HG03280 (cell line): ENCODE results near the gene COPG1.
A peak's percentile ranks its signal among the peaks of the same experiment; 100 is the strongest.
"Not testable (repeated sequence)": the region's sequence is repeated elsewhere in the genome, so short reads cannot be mapped to it uniquely, and the experiment has no call there.

Experiments used
- ATAC-seq: cut with Tn5 transposase; IDR thresholded peaks from one replicate; pipeline ENCODE4 v1.9.1; 2021; ENCODE audit warnings: mild to moderate bottlenecking, moderate library complexity; ENCODE audit not compliant: unreplicated experiment

Gene COPG1

GRCh38 chr3:129249284-129250065 lies at the start of gene COPG1:
Gene COPG1, plus strand, starts transcription at chr3:129249606. Its CDS starts 104 bp downstream, at chr3:129249710.
- ATAC-seq = peak; percentile 82

GRCh38 chr3:129204473-129204872 lies 44.9 kb upstream of the COPG1 start:
- no peak for ATAC-seq

- no peak for ATAC-seq
These were observed 44.1 kb upstream of the COPG1 start for GRCh38 chr3:129205109-129205832.

GRCh38 chr3:129207479-129207878 lies 41.9 kb upstream of the COPG1 start:
- no peak for ATAC-seq

GRCh38 chr3:129211345-129211744 lies 38.1 kb upstream of the COPG1 start:
- ATAC-seq = no peak

GRCh38 chr3:129211772-129212171 lies 37.6 kb upstream of the COPG1 start:
- no peak for ATAC-seq

- ATAC-seq = no peak
These were observed 36.2 kb upstream of the COPG1 start for GRCh38 chr3:129213238-129213637.

- no peak for ATAC-seq
These were observed 30.7 kb upstream of the COPG1 start for GRCh38 chr3:129218742-129219141.

GRCh38 chr3:129224387-129224786 lies 25.0 kb upstream of the COPG1 start:
- not testable (repeated sequence) for ATAC-seq

GRCh38 chr3:129224984-129225393 lies 24.4 kb upstream of the COPG1 start:
- no peak for ATAC-seq

- ATAC-seq = no peak
These were observed 23.0 kb upstream of the COPG1 start for GRCh38 chr3:129226374-129226773.

- ATAC-seq = no peak
These were observed 20.4 kb upstream of the COPG1 start for GRCh38 chr3:129228891-129229585.

GRCh38 chr3:129230311-129231019 lies 18.9 kb upstream of the COPG1 start:
- no peak for ATAC-seq

- no peak for ATAC-seq
These were observed 17.9 kb upstream of the COPG1 start for GRCh38 chr3:129231331-129232119.

GRCh38 chr3:129233538-129233937 lies 15.9 kb upstream of the COPG1 start:
- ATAC-seq = peak; percentile 84

GRCh38 chr3:129234441-129234840 lies 15.0 kb upstream of the COPG1 start:
- ATAC-seq = no peak

- no peak for ATAC-seq
These were observed 14.0 kb upstream of the COPG1 start for GRCh38 chr3:129235344-129235917.

- ATAC-seq = no peak
These were observed 10.3 kb upstream of the COPG1 start for GRCh38 chr3:129238945-129239705.

- ATAC-seq = no peak
These were observed 9.4 kb upstream of the COPG1 start for GRCh38 chr3:129239991-129240390.
